Mucosa of descending colon (tissue), 3 donors: ENCODE measurements around the gene ITGB6. TPM values are rescaled to one million over a fixed set of nuclear protein-coding genes. Genes with fewer than 3 reads are reported as not detected.

Source experiments
- ATAC-seq: fragments of 200-7000 bp; cut with Tn5 transposase; one replicate; pipeline ENCODE4 v1.9.1; 2020; ENCODE audit warnings: mild to moderate bottlenecking, moderate library complexity
- DNase-seq, 3 donors: peaks; one replicate each; pipeline ENCODE4 v3.0.0-alpha.2; 2020
- H3K36me3 ChIP-seq: fragments of 200-600 bp; one replicate; pipeline ENCODE4 v1.8.0; 2021; ENCODE audit warnings: low read depth, mild to moderate bottlenecking
- H3K4me1 ChIP-seq: fragments of 200-600 bp; one replicate; pipeline ENCODE4 v1.8.0; 2021; ENCODE audit warnings: low read depth, mild to moderate bottlenecking
- H3K4me3 ChIP-seq: fragments of 200-600 bp; one replicate; pipeline ENCODE4 v1.8.0; 2021; ENCODE audit warnings: mild to moderate bottlenecking
- H3K9me3 ChIP-seq: fragments of 200-600 bp; one replicate; pipeline ENCODE4 v1.8.0; 2021; ENCODE audit warnings: mild to moderate bottlenecking
- intact Hi-C, 2 donors: fragments of 100-400 bp; cut with DNase I in 1 of 2; cut with micrococcal nuclease in 1 of 2; formaldehyde crosslinking; loops; one replicate each; pipeline versions ENCODE4 v1.11.0 to v1.11.1; 2022; cut with DNase I, micrococcal nuclease
- total RNA-seq, 3 donors: library from RNA; stranded (reverse); fragmentation: NEBNext Ultra II Directional in 2 of 3; extraction: Animal tissue kit (Norgen Biotek cat#: 25700) in 2 of 3; gene quantifications; one replicate each; pipeline versions ENCODE4 v1.2.1 to v1.2.4, GENCODE V29; 2021 to 2023
- TF ChIP-seq, protein P1 (sequence below): fragments of 200-600 bp; IDR thresholded peaks from one replicate; pipeline ENCODE4 v1.8.0; 2022; ENCODE audit warnings: antibody characterized with exemption, mild to moderate bottlenecking
- donor health status: DM: no; HTN: no; CAD: no; lungs with moderate emphysema.
- donor health status: DM: no; HTN: no; CAD: no.
- donor health status: DM: no; HTN: yes; CAD: no.

ITGB6 gene
- total RNA-seq, 3 donors from 2014 or later: 9.0 to 35.7 (median 16.2) TPM

DNA sequence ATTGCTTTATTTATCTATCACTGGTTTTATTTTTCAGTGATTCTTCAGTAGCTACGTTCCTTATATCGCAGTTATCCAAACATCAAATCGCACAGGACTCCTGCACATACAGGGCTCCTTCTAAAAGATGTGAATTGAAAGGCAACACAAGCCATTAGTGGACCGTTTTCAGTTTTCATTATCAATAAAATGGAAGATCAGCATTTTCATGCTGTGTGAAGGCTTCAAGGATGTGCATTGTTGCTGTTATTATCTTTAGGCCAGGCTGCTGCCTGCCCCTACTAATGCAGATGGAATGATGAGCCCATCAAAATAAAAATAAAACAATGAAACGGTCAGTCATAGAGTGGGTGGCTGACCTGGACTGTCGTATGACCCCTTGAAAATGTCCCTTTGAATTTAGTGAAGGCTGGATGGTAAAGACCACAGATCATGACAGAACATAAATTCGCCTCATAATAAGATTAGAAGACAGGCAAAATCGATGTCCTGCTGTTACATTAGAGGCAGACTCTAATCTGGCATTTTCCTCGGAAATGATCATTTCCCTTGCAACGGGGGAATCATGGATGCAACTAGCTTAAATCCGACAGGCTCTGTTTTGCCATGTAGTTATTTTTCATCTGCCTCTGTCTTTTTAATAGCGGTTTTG lies 32.9 kb downstream of the ITGB6 start:
- H3K4me3 ChIP-seq: no peak overlapping the region
- intact Hi-C loops: no loop called here
- peaks cover 7% of the 10 kb centered on the region for H3K4me1 ChIP-seq
- no peak for DNase-seq
- no peaks in the 10 kb centered on the region for H3K36me3 ChIP-seq
- no peak for ATAC-seq
- no peaks in the 10 kb centered on the region for H3K9me3 ChIP-seq
- TF ChIP-seq, protein P1, sequence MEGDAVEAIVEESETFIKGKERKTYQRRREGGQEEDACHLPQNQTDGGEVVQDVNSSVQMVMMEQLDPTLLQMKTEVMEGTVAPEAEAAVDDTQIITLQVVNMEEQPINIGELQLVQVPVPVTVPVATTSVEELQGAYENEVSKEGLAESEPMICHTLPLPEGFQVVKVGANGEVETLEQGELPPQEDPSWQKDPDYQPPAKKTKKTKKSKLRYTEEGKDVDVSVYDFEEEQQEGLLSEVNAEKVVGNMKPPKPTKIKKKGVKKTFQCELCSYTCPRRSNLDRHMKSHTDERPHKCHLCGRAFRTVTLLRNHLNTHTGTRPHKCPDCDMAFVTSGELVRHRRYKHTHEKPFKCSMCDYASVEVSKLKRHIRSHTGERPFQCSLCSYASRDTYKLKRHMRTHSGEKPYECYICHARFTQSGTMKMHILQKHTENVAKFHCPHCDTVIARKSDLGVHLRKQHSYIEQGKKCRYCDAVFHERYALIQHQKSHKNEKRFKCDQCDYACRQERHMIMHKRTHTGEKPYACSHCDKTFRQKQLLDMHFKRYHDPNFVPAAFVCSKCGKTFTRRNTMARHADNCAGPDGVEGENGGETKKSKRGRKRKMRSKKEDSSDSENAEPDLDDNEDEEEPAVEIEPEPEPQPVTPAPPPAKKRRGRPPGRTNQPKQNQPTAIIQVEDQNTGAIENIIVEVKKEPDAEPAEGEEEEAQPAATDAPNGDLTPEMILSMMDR: no peak

DNA sequence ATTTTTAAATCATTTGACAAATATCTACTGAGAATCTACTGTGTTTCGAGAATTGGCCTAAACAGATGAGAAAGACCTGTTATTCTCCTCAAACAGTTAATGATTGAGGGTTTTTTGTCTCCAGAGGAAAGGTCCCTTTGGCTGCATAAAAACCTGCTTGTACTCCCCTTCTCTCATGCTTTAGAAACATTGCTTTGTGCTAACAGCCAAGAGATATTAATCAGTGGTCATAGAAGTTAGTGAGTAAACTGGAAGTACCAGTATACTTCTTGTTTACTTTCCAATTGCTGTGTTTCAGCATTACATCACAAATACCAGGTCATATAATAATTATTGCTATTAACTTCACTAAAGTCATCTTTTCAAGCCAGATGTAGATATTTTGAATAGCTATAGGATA lies 34.1 kb downstream of the ITGB6 start:
- Histone ChIP-seq H3K4me1 (peaks cover 7% of the 10 kb centered on the region), H3K4me3 (no peak overlapping the region), H3K36me3 (no peaks in the 10 kb centered on the region), H3K9me3 (no peaks in the 10 kb centered on the region)
- no peak for DNase-seq
- TF ChIP-seq, protein P1: no peak
- intact Hi-C loops: no loop called here
- no peak for ATAC-seq

DNA sequence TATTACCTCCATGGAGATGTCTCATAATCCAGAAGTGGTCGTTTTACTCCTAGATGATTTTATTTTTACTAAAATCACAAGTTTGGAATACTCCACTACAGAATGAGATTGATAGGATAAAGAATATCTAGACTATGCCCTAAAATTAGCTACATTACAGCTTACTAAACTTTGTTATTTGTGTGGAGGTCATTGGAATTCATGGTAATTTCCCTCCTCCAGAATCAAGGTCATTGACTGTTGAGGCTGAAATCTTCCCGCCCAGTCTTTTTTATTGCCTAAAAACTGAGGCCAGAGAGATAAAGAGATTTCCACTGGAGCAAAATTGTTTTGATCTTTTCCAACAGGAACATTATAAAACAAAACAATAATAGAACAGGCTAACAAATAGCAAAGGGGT lies 35.0 kb downstream of the ITGB6 start:
- Histone ChIP-seq H3K9me3 (no peaks in the 10 kb centered on the region), H3K4me1 (peaks cover 7% of the 10 kb centered on the region), H3K36me3 (no peaks in the 10 kb centered on the region), H3K4me3 (no peak overlapping the region)
- TF ChIP-seq, protein P1: no peak
- ATAC-seq (no peak), DNase-seq (no peak)
- intact Hi-C loops: no loop called here

DNA sequence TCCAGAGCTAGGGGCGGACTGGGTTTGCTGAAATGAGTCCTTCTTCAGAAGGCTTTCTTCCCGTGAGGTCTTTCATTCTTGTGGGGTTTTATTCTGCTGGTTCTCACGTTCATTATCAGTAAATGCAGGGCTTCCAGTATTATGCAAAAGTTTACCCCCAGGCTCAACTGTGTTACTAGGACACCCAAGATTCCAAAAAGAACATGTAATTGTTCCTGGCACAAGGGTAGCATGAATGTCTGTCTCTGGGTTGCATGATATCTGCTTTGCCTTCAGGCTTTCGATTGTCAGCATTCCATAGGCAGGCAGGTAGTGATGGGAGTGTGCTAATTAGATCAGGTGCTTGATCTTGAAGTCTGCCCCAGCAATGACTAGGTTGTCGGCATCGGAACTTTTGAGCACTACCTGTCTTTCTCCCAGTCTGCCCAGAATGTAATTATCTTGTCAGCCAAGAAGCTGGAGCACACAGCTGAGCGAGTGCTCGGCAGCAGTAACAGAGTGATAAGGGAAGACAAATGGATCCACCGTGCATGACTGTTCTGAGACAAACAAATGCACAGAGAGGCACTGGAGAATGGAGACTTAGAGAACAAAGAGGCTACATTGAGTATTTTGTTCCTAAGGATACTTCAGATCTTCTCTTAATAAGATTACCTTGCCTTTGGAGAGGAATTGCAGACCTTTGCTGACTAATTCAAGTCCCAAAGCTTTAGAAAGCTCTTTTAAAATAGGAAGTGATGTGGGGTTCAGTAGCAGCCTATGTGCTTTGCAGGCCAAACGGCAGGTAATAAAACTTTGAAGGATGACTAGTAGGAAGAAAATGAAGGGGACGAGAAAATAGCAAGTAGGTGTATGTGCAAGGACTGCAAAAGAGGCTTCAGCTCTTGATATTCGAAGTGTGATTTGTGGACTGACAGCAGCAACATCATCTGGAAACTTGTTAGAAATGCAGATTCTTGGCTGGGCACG lies 41.9 kb downstream of the ITGB6 start:
- no peaks in the 10 kb centered on the region for H3K36me3 ChIP-seq
- no peak for DNase-seq
- no peaks in the 10 kb centered on the region for H3K4me1 ChIP-seq
- H3K4me3 ChIP-seq: no peak overlapping the region
- no peaks in the 10 kb centered on the region for H3K9me3 ChIP-seq
- intact Hi-C loops: no loop called here
- no peak for ATAC-seq
- TF ChIP-seq, protein P1: no peak

DNA sequence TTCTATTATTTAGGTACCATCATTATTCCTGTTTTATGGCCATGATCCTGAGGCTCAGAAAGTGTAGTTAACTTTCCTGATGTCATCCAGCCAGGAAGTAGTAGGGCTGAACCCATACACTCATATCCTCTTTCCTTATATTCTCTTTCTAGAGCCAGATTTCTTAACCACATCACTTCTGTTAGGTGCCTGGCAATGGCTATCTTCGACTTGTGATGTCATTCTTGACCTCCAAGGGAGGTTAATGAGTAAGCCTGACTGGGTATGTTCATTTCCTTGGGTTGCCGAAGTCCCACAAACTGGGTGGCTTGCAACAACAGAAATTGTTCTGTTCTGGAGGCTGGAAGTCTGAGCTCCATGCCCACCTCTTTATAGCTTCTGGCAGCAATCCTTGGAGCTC lies 43.4 kb downstream of the ITGB6 start:
- Histone ChIP-seq H3K4me3 (no peak overlapping the region), H3K9me3 (no peaks in the 10 kb centered on the region), H3K4me1 (no peaks in the 10 kb centered on the region), H3K36me3 (no peaks in the 10 kb centered on the region)
- ATAC-seq (no peak), DNase-seq (no peak)
- intact Hi-C loops: no loop called here
- TF ChIP-seq, protein P1: no peak
